Stimulated activated CD8-positive, alpha-beta memory T cell treated with anti-CD3 and anti-CD28 coated beads, Interleukin-4, amount 100 ng/mL, for 1 hour (primary cell): ENCODE data around the gene CCL24.
"Not testable (repeated sequence)": the region's sequence is repeated elsewhere in the genome, so short reads cannot be mapped to it uniquely, and the experiment has no call there.

Experiments
- DNase-seq, 2 donors: peaks; one replicate each; pipeline ENCODE4 v3.0.0-alpha.2; 2020; ENCODE audit warnings: low read depth in 2 of 2, low spot score in 1 of 2

Gene CCL24

DNA sequence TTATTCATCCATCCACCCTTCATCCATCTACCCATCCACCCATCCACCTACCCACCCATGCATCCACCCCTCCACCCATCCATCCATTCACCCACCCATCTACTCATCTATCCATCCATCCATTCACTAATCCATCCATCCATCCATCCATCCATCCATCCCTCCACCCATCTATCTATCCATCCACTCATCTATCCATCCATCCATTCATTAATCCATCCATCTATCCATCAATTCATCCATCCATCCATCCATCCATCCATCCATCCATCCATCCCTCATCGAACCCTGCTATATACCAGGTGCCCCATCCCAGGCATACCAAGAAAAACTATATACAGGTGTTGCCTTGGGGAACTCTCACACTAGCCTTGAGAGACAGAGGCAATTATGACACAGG is 7.1 kb upstream of the CCL24 start:
- no peak for DNase-seq

DNA sequence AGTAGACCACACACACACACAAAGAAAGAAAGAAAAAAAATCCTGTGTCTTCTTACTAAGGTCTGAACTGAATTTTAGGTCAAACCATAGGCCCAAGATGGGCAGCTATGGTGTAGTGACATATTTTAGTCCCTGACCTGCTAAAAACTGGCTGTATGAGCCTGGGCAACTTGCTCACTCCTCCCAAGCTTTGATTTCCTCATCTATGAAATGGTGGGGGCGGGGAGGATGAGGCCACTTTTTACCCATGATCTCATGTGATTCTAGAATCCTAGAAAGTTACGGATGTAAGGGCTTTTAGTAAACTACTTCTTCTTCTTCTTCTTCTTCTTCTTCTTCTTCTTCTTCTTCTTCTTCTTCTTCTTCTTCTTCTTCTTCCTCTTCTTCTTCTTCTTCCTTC is 6.1 kb upstream of the CCL24 start:
- no peak for DNase-seq

DNA sequence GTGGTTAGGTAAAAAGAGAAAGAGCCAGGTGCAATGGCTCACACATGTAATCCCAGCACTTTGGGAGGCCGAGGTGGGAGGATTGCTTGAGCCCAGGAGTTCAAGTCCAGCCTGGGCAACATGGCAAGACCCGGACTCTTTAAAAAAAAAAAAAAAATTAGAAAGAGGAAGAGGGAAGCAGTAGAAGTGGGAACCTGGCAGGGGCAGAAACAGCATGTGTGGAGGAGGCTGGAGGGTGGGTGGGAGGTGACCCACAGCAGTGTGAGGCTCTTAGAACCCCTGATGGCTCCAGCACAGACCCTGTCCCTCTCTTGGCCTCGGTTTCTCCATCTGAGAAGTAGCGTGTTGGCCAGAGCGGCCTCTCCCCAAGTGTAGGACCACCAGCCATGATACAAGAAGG is 4.9 kb upstream of the CCL24 start:
- DNase-seq, result no peak

DNA sequence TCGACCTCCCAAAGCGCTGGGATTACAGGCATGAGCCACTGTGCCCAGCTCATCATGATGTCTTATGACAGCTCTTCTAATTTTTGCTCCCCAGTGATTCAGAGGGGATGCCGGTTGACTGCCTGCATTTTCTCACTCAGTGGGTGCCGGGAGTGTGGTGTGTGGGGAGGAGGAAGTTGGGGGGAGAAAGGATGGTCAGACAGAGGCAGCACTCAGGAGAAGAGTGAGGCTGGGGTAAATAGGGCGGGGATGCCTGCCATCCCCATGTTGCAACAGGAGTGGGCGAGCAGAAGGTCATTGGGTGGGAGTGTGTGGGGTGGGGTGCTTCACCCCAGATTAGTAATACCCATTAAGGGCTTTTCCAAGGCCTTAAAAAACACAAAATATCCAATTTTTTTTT is 3.5 kb upstream of the CCL24 start:
- DNase-seq, result no peak

DNA sequence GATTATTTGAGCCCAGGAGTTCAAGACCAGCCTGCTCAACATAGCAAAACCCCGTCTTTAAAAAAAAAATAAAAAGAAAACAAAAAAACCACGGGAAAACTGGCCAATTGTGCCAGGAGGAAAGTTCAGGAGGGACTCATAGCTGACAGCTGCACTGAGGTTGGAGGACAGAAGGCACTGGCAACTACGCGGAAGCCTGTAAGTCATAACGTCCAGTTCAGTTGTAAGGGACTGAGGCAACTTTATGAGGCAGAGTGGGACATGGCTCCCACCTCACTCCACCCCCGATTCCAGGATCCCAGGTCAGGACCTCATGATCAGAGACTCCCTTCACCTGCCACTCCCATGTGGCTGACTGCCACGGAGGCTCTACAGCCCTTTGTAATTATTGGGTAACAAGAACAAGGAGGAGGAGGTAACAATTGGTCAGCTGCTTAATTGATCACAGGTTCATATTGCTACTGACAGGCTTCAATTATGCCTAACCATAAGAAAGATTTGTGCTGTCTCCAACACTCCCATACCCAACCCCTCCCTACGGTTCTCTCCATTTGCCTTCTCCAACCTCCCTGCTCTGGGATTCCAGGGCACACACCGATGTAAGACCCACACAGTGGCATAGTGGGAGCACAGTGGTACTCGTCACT is 1.9 kb upstream of the CCL24 start:
- no peak for DNase-seq

DNA sequence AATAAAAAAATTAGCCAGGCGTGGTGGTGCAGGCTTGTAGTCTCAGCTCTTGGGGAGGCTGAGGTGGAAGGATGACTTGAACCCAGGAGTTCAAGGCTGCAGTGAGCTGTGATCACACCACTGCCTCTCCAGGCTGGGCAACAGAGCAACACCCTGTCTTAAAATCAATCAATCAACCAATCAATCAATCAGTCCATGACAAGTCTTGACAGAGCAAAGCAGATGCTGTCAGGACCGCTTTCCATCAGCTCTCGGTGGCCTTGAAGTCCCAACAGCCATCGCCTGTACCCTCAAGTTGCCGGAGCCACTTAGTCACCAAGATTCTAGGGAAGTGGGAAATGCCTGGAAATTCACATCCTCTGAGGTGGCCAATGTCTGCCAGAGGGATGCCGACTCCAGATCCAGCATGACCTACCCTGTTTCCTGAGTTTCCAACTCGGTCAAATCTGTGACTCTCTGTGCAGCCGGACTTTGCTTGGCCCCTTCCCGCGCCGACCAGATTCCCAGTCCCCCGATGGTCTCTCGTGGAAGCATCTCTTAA is 871 bp upstream of the CCL24 start:
- no peak for DNase-seq

DNA sequence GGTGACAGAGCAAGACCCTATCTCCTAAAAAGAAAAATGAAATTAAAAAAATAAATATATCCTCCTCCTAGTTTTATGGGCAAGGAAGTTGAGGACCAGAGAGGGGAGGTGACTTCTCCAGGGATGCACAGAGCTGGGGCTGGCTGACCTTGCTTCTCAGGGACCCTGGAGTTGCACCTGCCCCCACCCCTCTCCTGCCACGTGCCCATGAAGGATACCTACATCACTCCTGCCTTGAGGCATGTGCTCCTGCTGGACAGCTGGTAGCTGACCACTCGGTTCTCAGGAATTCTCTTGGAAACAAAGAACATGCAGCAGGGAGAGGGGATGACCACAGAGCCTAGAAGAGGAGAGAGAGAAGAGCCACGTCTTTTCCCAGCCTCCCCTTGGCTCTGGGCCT is 522 bp downstream of the CCL24 start:
- no peak for DNase-seq

DNA sequence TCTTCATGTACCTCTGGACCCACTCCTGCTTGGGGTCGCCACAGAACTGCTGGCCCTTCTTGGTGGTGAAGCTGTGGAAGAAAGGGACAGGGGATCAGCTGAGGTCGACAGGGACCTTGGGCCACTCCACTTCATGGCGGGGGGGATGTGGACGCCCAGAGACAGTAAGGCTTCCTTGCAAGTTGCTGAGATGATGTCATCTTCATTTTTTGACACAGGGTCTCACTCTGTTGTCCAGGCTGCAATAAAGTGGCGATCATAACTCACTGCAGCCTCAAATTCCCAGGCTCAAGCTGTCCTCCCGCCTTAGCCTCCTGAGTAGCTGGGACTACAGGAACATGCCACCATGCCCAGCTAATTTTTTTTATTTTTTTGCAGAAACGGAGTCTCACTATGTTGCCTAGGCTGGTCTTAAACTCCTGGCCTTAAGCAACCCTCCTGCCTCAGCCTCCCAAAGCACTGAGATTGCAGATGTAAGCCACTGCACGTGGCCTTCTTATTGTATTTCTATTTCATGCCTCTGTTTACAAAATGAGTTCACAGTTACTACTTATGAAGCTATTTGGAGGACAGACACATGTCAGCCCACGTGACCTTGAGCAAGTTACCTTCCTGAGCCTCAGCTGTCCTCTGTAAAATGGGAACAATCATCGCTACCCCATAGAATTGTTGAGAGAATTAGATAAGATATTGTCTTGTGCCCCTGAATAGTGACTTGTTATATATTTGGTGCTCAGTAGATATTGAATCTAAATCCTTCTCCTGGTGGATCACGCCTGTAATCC is 1.5 kb downstream of the CCL24 start:
- no peak for DNase-seq

DNA sequence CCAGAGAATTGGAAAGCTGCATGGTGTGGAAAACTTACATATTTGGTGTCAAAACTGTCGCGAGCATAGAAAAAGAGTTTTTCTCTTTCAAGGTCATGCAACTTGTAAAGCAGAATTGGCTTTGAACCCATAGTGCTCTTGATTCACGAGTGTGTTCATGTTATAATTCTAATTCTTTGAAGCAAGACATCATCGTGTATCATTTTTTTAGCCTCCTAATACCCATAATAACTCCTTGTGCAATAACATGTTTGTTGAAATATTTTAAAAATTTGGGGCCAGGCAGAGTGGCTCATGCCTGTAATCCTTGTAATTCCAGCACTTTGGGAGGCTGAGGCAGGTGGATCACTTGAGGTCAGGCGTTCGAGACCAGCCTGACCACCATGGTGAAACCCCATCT is 4.2 kb downstream of the CCL24 start:
- DNase-seq, result no peak

DNA sequence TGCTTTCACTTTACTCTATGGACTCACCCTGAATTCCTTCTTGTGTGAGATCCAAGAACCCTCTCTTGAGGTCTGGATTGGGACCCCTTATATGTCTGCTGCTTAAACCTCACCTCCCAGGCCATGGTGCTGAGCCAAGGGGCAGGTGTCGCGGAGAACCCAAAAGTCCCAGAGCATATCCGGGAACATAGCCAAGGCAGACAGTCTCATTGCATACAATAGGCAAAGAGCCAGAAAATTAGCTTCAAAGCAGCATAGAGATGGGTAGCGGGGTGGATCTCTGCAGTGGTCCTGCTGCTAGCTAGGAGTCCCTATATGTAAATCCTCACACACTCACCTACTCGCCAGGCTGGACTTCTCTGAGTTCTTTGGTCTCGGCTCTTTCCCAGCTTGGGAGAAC is 5.5 kb downstream of the CCL24 start:
- no peak for DNase-seq

DNA sequence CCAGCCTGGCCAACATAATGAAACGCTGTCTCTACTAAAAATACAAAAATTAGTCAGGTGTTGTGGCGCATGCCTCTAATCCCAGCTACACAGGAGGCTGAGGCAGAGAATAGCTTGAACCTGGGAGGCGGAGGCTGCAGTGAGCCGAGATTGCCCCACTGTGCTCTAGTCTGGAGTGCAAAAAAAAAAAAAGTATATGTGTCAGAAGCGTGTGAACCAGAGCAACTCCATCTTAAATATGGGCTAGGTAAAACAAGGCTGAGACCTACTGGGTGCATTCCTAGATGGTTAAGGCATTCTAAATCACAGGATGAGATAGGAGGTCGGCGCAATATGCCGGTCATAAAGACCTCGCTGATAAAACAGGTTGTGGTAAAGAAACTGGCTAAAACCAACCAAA is 6.2 kb downstream of the CCL24 start:
- DNase-seq, result no peak

DNA sequence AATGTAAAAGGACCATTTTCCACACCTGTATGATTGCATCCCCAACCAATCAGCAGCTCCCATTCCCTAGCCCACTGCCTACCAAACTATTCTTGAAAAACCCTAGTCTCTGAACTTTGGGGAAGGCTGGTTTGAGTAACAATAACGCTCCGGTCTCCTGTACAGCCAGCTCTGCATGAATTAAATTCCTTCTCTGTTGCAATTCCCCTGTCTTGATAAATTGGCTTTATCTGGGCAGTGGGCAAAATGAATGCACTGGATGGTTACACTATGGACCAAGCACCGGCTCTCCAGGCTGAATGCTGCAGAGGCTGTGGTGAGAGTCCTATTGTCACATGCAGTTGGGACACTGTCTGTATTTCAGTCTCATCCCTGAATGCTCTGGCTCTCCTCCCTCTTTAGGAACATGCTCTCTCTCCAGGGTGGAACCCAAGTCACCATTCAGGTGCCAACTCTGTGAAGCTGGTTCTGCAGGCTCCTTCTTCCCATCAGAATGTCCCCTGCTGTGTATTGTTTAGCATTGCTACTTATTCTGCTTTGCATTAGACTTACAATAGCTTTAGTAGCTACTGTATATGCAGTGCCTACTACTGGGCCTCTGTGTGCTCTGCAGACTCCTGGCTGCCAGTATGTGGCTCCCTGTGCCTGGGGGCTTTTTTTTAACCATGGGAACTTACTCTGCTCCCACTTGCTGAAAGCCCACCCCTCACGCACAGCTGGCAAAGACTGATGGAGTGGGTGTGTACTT is 6.9 kb downstream of the CCL24 start:
- DNase-seq, result no peak

DNA sequence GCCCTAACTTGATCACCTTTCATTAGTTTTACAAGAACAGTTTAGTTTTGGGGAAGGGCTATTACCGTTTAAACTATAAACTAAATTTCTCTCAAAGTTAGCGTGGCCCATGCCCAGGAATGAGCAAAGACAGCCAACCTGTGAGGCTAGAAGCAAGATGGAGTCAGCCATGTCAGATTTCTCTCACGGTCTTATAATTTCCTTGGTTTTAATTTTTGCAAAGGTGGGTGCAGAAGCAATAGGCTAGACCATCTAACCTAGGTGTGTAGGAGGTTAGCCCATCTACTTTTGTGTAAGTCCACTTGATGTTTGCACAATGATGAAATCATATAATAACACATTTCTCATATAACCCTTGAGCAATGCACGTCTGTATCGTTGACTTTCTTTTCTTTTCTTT is 8.9 kb downstream of the CCL24 start:
- DNase-seq, result no peak

DNA sequence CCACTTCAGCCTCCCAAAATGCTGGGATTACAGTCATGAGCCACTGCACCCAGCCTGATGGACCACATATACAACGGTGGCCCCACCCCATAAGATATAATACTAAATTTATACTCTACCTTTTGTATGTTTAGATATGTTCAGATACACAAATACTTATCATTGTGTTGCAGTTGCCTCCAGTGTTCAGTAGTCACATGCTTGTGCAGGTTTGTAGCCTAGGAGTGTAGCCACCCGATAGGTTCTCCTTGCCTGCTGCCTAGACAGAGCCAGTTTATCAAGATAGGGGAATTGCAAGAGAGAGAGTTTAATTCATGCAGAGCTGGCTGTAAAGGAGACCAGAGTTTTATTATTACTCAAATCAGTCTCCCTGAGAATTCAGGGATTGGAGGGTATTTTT is 9.6 kb downstream of the CCL24 start:
- DNase-seq, result no peak

DNA sequence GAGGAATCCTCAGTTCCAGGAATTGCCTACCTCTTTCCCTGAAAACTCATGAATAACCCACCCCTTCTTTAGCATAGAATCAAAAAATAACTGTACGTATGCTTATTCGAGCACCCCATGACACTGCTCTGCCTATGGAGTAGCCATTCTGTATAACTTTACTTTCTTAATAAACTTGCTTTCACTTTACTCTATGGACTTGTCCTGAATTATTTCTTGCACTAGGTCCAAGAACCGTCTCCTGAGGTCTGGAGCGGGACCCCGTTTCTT is 11.1 kb downstream of the CCL24 start:
- no peak for DNase-seq

DNA sequence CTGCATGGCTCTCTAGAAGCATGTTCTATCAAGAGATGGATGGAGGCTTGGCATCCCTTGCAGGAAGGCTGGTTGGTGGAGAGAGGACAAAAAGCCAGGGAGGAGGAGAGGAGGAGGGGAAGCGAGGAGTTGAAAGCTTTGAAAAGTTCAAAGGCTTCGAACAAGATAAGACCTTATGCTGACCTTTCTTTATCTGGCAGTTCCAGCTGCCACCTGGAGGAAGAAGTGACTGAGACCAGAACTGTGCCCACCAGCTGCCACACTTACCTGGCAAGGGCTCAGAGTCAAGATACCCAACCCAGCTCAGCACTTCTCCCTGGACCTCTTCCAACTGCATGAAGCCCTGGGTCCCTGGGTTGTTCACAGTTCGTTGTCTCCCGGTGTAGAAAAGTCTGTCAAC is 14.8 kb downstream of the CCL24 start:
- no peak for DNase-seq

DNA sequence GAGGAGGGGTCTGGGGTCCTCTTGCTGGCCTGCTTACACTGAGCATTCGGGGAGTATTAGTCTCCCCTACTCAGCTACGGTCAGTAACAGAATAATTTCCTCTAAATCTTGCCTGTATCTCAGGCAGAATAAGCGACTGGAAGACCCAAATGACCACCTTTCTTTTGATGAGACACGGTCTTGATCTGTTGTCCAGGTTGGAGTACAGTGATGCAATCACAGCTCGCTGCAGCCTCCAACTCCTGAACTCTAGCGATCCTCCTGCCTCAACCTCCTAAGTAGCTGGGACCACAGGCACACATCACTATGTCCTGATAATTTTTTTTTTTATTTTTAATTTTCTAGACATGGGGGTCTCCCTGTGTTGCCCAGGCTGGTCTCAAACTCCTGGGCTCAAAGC is 17.2 kb downstream of the CCL24 start:
- no peak for DNase-seq

DNA sequence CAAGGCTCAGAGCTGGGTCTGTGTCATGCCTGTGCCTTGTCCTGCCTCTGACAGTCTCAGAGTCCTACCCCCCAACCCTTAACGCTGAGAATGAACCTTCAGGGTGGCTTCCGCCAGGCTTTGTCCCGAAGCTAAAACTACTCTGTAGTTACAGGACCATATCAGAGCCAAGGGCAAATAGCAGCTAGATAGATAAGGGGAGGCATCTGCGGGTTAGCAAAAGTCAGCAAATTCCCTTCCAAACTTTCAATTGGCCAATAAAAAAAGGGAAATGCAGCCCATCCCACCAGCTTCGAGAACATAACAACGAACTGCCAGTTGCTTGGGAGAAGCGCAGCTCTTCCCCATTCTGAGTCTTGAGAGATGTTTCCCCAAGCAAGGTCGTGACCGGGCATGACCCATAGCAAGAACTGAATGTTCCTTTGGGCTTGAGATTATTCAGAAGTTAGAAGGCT is 17.7 kb downstream of the CCL24 start:
- DNase-seq, result no peak

DNA sequence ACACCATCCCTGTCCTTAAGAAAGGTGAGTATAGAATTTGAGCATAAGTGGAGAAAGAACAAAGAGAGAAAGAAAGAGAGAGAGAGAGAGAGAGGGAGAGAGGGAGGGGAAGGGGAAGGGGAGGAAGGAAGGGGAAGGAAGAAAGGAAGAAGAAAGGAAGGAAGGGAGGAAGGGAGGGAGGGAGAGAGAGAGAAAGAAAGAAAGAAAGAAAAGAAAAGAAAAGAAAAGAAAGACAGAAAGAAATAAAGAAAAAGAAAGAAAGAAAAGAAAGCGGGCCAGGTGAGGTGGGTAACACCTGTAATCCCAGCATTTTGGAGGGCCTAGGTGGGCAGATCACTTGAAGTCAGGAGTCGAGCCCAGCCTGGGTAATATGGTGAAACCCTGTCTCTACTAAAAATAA is 19.9 kb downstream of the CCL24 start:
- DNase-seq, result no peak

DNA sequence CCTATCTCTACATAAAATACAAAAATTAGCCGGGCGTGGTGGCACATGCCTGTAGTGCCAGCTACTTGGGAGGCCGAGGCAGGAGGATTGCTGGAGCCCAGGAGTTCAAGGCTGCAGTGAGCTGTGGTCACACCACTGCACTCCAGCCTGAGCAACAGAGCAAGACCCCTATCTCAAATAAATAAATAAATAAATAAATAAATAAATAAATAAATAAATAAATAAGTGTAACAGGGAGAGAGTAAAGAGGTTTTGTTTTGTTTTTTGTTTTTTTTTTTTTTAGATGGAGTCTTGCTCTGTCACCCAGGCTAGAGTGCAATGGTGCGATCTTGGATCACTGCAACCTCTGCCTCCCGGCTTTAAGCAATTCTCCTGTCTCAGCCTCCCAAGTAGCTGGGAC is 21.0 kb downstream of the CCL24 start:
- DNase-seq, result not testable (repeated sequence)

DNA sequence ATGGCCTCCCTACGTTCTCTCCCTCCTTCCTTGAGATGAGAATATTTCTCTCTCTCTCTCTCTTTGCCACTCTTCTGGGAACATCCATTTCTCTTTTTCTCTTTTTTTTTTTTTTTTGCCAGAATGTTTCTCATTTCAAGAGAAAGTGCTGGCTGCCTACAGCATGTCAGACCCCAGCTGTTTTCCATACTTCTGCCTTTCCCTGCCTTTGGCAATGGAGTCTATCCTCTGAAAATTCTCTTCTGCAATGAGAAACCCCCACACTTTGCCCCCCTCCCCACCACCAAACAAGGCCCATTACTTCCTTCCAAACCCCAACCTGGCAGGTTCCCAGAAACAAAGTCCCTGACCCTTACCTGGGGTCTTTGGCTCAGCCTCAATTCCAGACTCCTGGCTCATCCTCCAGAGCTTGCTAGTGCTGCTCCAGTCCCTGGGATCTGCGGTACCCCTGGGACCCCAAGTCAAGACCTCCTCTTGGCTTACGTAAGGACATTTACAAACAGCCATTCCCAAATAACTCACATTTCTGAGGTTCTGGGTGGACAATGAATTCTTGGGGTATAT is 24.2 kb downstream of the CCL24 start:
- DNase-seq, result no peak
